NCI-H1694 (cell line): Measurements from ENCODE around the gene KDM7A.

Experiments
- DNase-seq: peaks from one replicate; lab custom pipeline; 2025; lab: John Stamatoyannopoulos, UW

KDM7A gene

DNA sequence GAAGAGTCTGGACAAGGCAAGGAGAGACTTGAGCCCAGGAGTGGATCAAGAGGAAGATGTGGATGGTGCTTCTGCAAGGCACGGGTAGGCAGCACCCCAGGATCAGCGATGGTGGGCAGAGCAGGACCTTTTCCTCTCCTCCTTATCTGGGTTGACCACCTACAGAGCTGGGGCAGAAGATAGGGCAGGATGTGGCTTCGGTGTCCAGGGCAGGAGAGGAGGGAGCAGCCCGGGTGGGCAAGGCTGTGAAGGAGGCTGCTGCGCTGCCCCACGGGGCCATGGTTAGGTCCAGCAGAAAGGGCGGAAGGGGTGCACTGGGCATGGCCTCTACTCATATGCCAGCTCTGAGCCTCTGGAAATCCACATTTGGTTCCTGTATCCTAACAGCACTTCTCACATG, 94.0 kb downstream of the KDM7A start:
- no peak for DNase-seq

DNA sequence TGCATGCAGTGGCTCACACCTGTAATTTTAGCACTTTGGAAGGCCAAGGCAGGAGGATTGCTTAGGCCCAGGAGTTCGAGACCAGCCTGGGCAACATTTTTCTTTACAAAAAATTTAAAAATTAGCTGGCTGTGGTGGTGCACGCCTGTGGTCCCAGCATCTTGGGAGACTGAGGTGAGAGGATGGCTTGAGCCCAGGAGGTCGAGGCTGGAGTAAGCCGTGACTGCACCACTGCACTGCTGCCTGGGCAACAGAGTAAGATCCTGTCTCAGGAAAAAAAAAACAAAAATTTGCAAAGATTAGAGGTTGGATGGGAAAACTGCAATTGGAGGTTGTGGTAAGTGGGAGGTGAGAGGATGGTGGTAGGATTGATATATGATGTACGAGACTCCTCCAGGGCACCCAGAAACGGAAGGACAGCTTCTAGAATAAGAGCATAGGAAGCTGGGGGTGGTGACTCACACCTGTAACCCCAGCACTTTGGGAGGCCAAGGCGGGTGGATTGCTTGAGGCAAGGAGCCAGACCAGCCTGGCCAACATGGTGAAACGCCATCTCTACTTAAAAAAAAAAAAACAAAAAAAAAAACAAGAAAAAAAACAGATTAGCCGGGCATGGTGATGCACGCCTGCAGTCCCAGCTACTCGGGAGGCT, 94.9 kb downstream of the KDM7A start:
- no peak for DNase-seq

DNA sequence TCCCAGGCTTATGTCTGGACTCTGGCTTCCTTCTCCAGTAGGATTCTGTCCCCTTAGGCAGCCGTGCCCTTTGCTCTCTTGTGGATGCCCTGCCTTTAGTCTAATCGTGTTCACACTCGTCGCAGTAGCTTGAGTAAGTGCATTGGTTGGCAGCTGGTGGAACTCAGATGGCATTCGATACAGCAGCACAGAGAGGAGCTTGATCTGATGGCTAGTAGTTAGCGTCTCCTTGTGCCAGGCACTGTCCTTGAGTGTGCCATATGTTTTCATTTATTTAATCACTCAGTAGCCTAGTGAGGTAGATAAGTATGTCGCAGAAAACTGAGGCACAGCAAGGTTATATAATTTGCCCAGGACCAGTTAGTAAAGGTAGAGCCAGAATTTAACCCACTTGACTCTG, 95.9 kb downstream of the KDM7A start:
- no peak for DNase-seq

DNA sequence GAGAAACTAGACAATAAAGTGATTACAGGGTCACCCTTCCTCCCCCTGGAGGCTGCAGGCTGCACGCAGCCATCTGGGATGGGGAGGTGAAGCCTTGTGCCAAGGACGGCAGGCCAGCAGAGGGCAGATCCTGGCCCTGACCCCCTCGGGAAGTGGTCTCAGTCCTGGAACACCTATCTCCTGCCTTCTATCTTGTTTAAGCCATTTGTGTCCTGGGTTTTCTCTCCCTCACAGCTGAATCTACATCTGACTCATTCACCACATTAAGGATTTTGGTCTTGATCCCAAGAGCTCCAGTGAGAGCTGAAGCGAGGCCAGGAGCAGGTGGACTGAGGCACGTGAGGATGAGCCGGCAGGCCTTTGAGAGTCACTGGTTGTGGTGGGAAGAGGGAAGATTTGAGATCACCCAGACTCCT, 97.7 kb downstream of the KDM7A start:
- no peak for DNase-seq

DNA sequence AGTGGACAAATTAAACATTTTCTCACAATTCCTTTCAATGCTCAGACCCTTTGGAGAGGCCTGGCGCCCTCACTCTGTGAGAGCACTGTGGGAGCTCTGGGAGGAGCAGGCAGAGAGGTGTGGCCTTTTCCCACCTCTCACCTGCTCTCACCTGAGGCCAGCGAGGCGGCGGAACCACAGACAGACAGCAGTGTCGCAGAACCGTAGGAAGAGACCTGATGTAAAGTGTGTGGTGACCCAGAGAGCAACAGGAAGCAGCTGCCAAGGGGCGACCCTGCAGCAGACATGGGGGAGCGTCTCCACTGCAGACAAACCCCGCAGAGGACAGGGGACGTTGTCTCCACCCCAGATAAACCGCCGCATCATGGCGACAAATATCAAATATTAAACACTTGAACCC, 98.4 kb downstream of the KDM7A start:
- no peak for DNase-seq

DNA sequence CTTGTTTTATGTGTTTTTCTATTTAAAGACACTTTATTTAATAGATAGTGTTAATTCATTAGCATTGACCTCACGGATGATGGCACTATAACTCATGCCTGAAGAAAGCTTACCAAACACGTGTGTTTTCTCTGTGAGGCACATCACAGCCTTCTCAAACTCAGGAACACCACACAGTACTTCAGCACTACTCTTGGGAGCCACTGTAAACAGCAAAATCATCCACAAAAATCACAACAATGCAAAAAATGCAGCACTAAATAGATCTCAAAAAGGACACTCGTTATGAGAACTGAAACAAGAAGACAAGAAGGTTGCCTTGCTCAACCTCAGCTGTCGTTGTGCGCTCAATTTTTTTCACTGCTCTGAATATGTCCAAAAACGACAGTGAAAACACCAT, 102.0 kb downstream of the KDM7A start:
- DNase-seq: no peak

DNA sequence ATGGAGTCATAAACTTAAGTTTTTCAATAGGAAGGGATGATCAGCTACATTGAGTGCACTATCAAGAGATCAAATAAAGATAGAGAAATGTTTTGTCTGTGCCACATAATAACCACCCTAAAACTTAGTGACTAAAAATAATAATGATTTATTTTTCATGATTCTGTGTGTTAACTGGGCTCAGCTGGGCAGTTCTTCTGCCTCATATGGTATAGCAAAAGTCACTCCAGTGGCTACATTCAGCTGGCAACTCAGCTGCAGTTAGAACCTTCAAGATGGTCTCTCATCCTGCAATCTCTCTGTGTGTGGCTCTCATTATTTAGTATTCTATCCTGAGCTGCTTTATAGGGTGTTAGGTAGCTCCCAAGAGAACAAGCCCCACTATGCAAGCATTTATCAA, 106.2 kb downstream of the KDM7A start:
- no peak for DNase-seq

DNA sequence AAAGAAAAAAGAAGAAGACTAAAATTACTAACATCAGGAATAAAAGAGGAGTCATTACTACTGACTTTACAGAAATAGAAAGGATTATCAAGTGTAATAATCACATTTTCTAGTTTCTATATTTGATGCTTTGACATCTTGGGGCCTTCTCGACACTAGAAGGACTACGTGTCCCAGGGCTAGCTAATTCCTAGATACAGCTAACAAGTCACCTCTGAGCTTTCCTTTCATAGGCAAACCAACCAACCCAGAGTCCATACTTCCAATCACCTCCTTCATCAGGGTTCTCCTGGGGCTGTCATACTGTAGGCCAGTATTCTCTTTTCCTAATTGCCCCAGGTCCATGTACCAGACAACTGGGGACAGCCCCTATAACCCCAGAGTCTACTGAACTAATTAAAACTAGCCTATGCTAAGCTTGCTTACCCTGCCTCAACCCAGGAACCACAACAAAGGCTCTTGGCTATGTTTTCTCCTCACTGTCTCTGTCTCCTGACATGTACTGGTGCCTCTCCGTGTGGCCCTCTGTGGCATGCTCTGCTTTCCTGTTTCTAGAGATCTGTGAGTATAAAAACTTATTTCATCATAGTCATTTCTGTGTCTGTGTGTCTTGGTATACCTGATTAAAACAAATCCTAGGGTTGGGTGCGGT, 107.4 kb downstream of the KDM7A start:
- DNase-seq: no peak

DNA sequence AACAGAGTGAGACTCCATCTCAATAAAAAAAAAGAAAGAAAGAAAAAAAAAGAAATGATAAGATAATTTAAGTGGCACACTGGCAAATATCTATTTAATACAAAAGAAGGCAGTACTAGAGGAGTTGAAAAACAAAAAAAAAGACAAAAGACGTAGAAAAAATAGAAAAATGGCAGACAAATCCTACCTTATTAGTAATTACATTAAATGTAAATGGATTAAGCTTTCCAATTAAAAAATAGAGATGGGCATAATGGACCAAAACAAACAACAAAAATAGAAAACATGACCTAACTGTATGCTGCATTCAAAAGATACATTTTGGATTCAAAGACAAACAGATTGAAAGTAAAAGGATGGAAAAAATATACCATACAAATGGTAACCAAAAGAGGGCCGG, 108.8 kb downstream of the KDM7A start:
- DNase-seq: no peak

DNA sequence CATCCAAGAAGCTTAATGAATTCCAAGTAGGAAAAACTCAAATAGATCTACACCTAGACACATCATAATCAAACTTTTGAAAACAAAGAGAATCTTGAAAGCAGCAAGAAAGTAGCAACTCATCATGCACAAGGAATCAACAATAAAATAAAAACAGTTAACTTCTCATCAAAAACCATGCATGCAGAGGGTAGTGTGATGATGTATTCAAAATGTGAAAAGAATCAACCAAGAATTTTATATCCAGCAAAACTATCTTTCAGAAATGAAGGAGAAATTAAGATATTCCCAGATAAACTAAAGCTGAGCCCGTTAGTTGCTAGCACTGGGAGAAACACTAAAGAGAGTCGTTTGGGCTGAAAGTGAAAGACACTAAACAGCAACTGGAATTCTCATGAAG, 109.7 kb downstream of the KDM7A start:
- no peak for DNase-seq

DNA sequence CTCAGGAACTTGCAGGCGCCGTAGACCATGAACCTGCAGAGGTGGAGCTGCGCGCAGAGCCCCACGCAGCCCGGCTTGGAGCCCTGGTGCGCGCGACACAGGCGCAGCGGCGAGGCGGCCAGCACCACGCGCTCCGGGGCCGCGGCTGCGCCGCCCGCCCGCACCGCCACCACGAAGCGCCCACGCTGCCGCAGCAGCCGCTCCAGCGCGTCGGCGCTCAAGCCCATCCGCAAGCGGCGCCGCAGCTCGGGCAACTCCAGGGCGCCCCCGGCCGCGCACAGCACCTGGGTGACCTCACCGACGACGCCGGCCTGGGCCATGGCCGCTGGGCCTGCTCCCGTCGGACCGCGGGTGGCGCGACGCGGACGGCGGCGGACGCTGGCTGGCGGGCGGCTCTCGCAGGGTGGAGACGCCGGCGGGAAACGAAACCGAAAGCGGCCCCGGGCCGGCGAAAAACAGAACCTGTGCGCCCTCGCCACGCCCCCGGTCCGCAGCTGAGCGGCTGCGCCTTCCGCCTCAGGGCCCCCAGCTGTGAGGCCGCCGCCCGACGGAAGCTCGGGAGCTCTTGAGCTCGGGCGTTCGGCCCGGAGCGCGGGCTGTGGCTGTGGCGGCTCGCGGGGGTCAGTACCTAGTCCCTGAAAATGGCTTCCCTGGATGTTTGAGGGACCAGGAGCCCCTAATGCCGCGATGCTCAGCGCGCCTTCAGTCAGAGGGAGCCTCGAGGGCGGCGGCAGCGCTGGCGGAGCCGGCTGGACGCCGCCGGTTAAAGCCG, 114.1 kb downstream of the KDM7A start, which contains the start of gene PARP12:
Gene PARP12 (minus strand): TSS at position 424 of the 772 bp plus-strand sequence. CDS start 104 bp downstream, at position 320.
- DNase-seq: peak; percentile 28

DNA sequence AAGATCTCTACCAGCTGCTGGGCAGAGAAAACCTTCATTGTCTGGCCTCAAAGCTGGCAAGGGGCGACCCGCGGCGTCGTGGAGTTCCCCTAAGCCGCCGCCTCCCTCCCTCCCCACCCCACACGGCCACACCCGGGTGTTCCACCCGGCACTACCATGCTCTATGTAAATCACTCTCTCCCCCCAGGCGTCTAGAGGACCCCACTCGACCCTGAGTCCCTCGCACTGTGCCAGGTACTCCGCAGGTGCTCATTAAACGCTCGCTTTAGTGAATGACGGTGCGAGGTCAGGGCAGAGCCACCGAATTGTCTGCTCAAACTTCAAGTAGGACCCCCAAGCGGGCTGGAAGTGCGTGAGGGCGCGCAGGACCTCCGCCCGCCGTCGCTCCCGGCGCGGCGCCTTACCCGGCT, 114.7 kb downstream of the KDM7A start:
- DNase-seq: no peak

DNA sequence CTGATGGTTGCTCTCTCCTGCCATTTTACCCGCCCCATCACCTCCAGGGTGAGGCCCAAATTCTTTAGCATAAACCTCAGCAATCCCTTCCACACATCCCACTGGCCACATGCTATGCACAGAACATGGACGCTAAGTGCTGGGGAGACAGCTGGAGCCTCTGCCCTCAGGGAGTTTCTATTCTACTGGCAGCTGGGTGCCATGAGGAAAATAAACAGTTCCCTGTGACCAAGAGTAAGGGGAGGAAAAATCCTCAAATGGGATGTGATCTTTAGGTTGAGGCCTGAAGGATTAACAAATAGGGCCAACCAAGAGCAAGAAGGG, 115.2 kb downstream of the KDM7A start:
- DNase-seq: no peak

DNA sequence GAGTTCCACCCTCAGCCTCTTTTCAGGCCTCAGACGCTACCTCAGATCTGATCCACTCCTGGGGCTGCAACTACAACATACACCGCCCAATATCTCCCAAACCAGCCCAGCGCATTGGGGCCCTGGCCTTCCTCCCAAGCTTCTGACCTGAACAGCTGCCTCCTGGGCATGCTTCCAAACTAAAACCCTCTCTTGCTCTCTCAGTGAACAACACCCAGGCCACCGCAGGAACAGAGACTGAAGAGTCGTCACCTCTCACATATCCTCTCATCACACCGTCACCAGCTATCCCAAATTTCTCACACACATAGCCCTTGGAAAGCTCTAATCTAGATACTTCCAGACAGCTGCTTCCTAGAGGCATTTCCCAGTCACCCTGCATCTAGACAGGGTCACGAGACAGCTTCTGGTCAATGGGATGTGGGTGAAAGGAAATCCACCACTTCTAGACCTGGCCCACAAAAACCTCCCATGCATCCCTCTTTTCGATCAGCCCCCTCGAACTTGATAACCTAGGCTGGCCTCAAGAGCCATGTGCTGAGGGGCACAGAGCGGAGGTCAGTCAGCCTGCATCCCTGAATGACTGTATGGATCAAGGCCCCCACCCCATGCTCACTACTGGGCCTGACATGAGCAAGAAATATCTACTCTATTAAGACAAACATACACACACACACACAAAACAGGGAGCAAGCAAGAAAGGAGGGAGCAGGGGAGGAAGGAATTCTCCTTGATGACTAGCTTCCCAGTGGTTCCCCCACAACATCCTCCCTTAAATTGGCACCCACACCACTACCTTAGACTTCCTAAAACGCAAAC, 115.8 kb downstream of the KDM7A start:
- DNase-seq: peak; percentile 28

DNA sequence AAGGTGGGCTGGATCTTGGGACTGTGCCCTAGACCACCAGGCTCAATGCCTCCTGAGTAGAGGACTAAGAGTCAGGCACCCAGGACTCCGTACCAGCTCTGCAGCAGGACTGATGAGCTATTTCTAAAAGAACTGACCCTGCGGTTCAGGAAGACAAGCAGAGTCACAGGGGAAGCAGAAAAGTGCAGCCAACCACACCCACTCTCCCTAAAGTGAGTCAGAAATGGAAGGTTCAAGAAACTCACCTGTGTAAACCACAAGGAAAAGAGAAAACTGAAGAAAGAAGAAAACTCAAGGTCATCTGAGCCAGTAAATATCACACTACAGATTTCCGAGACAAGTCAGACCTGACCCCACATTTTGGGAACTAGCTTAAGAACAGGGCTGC, 116.5 kb downstream of the KDM7A start:
- no peak for DNase-seq

DNA sequence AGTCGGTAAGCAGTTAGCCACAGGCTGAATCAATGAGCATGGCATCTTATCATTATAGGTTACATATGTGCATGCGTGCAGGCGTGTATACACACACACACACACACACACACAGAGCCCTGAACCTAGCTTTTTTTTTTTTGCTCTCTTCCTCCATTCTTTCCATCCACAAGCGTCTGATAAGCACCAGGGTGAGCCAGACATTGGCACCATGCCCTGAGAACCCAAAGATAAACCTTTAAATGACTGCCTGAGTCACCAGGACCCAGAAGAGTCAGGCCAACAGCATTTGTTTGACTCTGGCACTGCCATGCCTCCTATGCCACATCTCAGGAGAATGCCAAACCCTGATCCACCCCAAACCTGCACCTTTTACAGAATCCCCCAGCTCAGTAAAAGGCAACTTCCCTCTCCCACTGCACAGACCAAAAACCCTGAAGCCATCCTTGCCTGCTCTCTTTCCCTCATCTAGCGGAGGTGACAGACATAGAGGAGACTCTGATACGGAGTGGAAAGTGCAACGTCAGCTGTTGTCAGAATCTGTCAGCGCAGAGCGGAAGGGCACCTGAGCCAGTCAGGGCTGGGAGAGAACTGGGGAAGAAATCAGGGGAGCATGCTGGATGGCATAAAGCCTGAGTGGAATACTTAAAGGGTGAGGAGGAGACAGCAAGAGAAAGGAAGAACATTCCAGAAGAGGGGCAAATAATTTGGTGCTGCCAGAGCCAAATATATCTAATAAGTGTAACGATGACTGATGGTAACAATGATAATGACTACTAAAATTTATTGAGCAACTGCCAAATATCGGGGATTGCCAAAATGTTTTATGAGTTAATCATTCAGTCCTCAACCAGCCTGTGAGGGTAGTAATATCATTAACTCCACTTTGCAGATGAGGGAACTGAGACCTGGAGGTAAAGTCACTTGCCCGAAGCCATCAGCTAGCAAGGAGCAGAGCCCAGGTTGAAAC, 117.2 kb downstream of the KDM7A start:
- DNase-seq: no peak

DNA sequence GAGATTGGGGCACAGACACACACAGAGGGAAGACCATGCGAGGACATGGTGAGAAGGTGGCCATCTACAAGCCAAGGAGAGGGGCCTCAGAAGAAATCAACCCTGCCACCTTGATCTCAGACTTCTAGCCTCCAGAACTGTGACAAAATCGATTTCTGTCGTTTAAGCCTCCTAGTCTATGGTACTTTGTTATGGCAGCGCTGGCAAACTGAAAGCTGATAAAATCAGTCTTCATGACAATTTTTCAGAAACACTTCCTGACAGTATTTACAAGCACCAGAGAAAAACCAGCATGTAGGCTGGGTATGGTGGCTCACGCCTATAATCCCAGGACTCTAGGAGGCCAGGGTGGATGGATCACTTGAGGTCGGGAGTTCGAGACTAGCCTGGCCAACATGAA, 118.3 kb downstream of the KDM7A start:
- DNase-seq: no peak

DNA sequence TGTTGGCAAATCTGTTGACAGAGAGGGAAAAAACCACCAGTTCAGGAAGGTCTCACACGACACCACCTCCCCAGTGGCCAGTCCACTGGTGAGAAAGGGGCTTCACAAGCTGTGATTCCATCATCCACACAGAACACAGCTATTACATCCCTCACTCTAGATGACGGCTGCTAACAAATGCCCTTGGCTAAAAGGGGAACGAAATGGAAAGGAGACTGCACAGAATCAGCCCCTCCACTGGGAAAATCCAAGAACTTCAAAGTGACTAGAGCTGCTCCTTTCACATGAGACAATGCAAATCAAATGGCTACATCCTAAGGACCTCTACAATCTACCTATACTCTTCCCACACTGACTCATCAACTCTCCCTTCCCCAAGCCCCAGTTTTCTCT, 119.6 kb downstream of the KDM7A start:
- no peak for DNase-seq

DNA sequence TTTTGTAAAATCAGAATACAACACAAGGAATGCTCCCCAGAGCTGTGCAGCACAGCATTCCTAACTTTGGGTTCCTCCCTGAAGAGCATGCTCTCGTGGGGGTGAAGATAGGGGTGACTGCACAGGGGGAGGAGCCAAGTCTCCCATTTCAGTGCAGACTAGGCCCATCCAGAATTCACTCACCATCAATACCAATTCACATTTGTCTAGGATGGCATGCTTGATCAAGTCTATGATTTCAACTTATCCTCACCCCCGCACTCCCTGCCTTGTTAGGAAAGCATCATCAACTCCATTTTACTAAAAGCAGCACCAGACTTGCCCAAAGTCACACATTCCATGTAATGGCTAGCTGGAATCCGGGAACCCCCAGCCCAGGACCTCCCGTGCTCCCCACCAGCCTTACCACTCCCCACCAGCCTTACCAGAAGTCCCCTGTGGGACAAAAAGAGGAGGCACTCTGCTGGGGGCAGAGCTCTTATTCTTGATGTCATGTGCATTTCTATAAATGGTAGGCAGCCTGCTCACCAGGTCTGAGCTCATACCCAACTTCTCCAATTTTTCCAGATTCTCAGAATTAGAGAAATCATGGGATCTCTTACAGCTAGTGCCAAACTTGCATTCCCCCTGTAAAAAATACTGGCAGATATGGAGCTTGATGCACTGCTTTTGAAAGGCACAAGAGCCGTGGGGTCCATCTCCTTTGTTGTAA, 120.2 kb downstream of the KDM7A start:
- no peak for DNase-seq

DNA sequence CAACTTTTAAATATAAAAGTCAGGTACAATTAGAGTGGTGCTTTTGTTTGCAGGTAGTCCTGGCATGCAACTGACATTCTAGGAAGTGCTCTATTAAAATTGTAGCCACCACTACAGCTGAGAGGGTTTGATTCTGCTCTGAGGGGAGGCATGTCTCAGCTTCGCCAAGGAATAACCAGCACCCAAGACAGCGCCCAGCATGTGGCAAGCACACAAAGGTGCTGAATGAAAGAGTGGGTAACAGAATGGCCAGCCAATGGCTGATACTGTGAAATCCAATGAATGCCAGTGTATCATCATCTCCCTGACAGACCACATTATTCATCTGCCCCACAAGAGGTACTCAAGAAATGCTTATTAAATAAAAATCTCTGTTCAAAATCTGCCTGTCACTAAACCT, 121.0 kb downstream of the KDM7A start:
- no peak for DNase-seq

DNA sequence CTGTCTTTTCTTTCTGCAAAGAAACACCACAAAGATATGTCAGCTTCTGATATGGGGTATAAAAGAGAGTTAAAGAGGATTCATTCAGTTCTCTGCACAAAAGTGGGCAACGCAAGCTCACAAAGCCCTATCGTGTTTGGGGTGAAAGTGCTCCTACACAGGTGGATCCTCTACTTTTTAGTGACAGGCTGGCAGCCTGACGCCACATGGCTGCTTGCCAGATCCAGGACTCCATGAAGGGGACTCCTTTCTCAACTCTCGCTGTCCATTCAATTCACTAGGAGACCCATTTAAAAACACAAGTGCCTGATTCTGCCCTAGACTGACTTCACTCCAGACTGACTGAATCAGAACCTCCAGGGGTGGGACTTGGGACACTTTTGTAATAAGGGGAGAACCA, 122.0 kb downstream of the KDM7A start:
- DNase-seq: no peak
